ENCODE results near the gene NT5C1A.

Gene NT5C1A

DNA sequence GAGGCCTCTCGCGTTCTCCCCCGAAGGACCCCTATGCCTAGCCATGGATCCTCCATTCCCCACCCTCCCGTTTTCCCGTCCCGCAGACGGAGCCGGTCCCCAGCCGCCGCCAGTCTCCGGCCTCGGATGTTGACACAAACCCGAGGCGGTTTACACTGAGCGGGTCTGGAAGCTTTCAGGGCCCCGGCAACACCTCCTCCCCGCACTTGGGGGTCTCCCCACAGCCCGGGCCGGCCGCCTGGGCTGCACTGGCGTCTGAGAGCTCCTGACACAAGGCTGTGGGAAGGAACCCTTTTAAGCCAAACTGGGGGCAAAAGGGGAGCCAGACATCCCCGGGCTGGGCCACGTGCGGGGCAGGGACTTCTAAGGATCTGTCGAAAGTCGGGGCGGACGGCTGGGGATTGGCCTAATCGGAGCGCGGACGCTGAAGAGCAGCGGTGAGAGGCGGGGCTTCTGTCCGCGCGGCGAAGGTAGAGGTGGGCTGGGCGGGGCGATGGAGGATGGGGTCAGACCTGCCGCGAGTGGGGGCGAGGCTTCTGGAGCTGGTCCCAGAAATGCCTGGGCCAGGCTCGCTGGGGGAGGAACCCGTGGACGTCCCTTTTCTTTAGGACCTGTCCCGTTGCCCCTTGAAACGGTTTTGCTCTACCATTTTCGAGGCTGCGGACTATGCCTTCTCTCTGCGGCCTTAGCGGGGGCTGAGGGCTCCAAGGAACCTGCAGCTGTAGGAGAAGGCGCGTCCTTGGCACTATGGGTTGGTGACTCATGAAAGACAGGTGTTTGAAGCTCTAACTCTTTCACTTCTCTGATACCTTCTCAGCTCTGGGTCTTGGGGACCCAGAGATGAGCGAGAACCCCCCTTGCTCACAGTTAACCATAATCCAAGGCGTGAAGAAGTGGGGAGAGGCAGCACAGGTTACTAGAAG is 20.5 kb upstream of the NT5C1A start:
- WGBS, 2 donors (ENCODE audit: extremely low coverage in 2 of 2, insufficient read length in 2 of 2, insufficient replicate concordance in 1 of 2) = no CpG with 5 or more reads among the region's 56 CpGs
- H3K4me3 ChIP-seq (ENCODE audit: low read length in 2 of 2) = peak overlapping the region; percentile 53 to 54

GRCh38 chr1:39691383-39692151 is 19.7 kb upstream of the NT5C1A start, which contains the start of gene HPCAL4:
TSS of gene HPCAL4 (minus strand) at chr1:39691433. CDS start at chr1:39684603, 6,830 bp downstream.
- peak within 1 kb of the TSS; percentile 9 for H3K9ac ChIP-seq (ENCODE audit: low read depth, low read length, poor library complexity)
- no peak within 1 kb of the TSS for H3K4ac ChIP-seq (ENCODE audit: low read length)
- H3K36me3 ChIP-seq (replicated peaks in 1 of 2; ENCODE audit: control insufficient read depth in 2 of 2, insufficient read depth in 2 of 2, low read length in 2 of 2) = no peaks in the 10 kb centered on the region
- H3K23ac ChIP-seq (ENCODE audit: low read depth, low read length, poor library complexity) = peak within 1 kb of the TSS; percentile 78
- H2BK12ac ChIP-seq (ENCODE audit: low read length) = no peak within 1 kb of the TSS
- peak within 1 kb of the TSS; percentile 65 for H2BK15ac ChIP-seq (ENCODE audit: low read length)
- no peak within 1 kb of the TSS for H2BK120ac ChIP-seq (ENCODE audit: low read depth, low read length)
- H3K18ac ChIP-seq (ENCODE audit: low read length) = peak within 1 kb of the TSS; percentile 74
- H3K79me1 ChIP-seq (ENCODE audit: low read depth, low read length) = no peaks in the 10 kb centered on the region
- peak within 1 kb of the TSS; percentile 53 to 61 for H3K4me3 ChIP-seq (ENCODE audit: low read length in 2 of 2)
- H4K91ac ChIP-seq (ENCODE audit: low read depth, low read length, poor library complexity) = no peak within 1 kb of the TSS
- WGBS, 2 donors (ENCODE audit: extremely low coverage in 2 of 2, insufficient read length in 2 of 2, insufficient replicate concordance in 1 of 2) = no CpG with 5 or more reads among the region's 47 CpGs
- H3K9me3 ChIP-seq (replicated peaks in 1 of 2; ENCODE audit: control insufficient read depth in 2 of 2, insufficient read depth in 1 of 2, low read depth in 1 of 2, low read length in 2 of 2) = peaks cover 0 to 3% of the 10 kb centered on the region in 2 donors
- H3K14ac ChIP-seq (ENCODE audit: low read length) = peak within 1 kb of the TSS; percentile 85
- H4K8ac ChIP-seq (ENCODE audit: low read depth, low read length) = no peak within 1 kb of the TSS
- peak within 1 kb of the TSS; percentile 96 for H2AFZ ChIP-seq (ENCODE audit: low read length)
- peaks cover 17 to 24% of the 10 kb centered on the region in 2 donors for H3K4me1 ChIP-seq (ENCODE audit: control insufficient read depth in 2 of 2, insufficient read depth in 1 of 2, low read depth in 1 of 2, low read length in 2 of 2)
- no peak within 1 kb of the TSS for H3K27ac ChIP-seq (replicated peaks; ENCODE audit: low read length)
- peak within 1 kb of the TSS; percentile 76 for H3K4me2 ChIP-seq (ENCODE audit: insufficient read depth, low read length, poor library complexity, severe bottlenecking)
- no peak within 1 kb of the TSS for H2BK5ac ChIP-seq (ENCODE audit: low read length)
- peak; percentile 93 for DNase-seq (ENCODE audit: low spot score)
- peak within 1 kb of the TSS; percentile 57 for H2AK5ac ChIP-seq (ENCODE audit: low read depth, low read length)
- H3K27me3 ChIP-seq (ENCODE audit: control insufficient read depth in 3 of 3, insufficient read depth in 3 of 3, low read depth in 1 of 3, low read length in 3 of 3) = peaks cover 9 to 81% (median 76%) of the 10 kb centered on the region in 3 experiments

More for the DNA sequence above, 20.5 kb upstream of the NT5C1A start:
- Histone ChIP-seq H4K91ac (ENCODE audit: low read depth, low read length, poor library complexity) (no peak overlapping the region), H3K23ac (ENCODE audit: low read depth, low read length, poor library complexity) (peak overlapping the region; percentile 78), H2BK5ac (ENCODE audit: low read length) (no peak overlapping the region), H3K14ac (ENCODE audit: low read length) (no peak overlapping the region), H2BK12ac (ENCODE audit: low read length) (no peak overlapping the region), H2BK120ac (ENCODE audit: low read depth, low read length) (no peak overlapping the region), H3K9ac (ENCODE audit: low read depth, low read length, poor library complexity) (peak overlapping the region; percentile 9), H3K27me3 (ENCODE audit: control insufficient read depth in 3 of 3, insufficient read depth in 3 of 3, low read depth in 1 of 3, low read length in 3 of 3) (peaks cover 9 to 80% (median 73%) of the 10 kb centered on the region in 3 experiments), H4K8ac (ENCODE audit: low read depth, low read length) (no peak overlapping the region), H2AFZ (ENCODE audit: low read length) (peak overlapping the region; percentile 96), H3K4me2 (ENCODE audit: insufficient read depth, low read length, poor library complexity, severe bottlenecking) (peak overlapping the region; percentile 66), H3K27ac (replicated peaks; ENCODE audit: low read length) (no peak overlapping the region), H3K9me3 (replicated peaks in 1 of 2; ENCODE audit: control insufficient read depth in 2 of 2, insufficient read depth in 1 of 2, low read depth in 1 of 2, low read length in 2 of 2) (peaks cover 0 to 3% of the 10 kb centered on the region in 2 donors), H3K4ac (ENCODE audit: low read length) (no peak overlapping the region), H2AK5ac (ENCODE audit: low read depth, low read length) (peak overlapping the region; percentile 23), H3K79me1 (ENCODE audit: low read depth, low read length) (no peaks in the 10 kb centered on the region), H2BK15ac (ENCODE audit: low read length) (no peak overlapping the region), H3K4me1 (ENCODE audit: control insufficient read depth in 2 of 2, insufficient read depth in 1 of 2, low read depth in 1 of 2, low read length in 2 of 2) (peaks cover 17 to 24% of the 10 kb centered on the region in 2 donors), H3K36me3 (replicated peaks in 1 of 2; ENCODE audit: control insufficient read depth in 2 of 2, insufficient read depth in 2 of 2, low read length in 2 of 2) (no peaks in the 10 kb centered on the region), H3K18ac (ENCODE audit: low read length) (peak overlapping the region; percentile 74)
- no peak for DNase-seq (ENCODE audit: low spot score)

- H2BK120ac ChIP-seq (ENCODE audit: low read depth, low read length) = no peak overlapping the region
- peak overlapping the region; percentile 76 for H3K4me2 ChIP-seq (ENCODE audit: insufficient read depth, low read length, poor library complexity, severe bottlenecking)
- H3K4ac ChIP-seq (ENCODE audit: low read length) = no peak overlapping the region
- peak overlapping the region in 1 of 2 donors; percentile 53 for H3K4me3 ChIP-seq (ENCODE audit: low read length in 2 of 2)
- no peak overlapping the region for H3K27ac ChIP-seq (replicated peaks; ENCODE audit: low read length)
- no peaks in the 10 kb centered on the region for H3K79me1 ChIP-seq (ENCODE audit: low read depth, low read length)
- peaks cover 9 to 85% (median 77%) of the 10 kb centered on the region in 3 experiments for H3K27me3 ChIP-seq (ENCODE audit: control insufficient read depth in 3 of 3, insufficient read depth in 3 of 3, low read depth in 1 of 3, low read length in 3 of 3)
- peak overlapping the region; percentile 96 for H2AFZ ChIP-seq (ENCODE audit: low read length)
- no peak overlapping the region for H2BK12ac ChIP-seq (ENCODE audit: low read length)
- H3K9ac ChIP-seq (ENCODE audit: low read depth, low read length, poor library complexity) = no peak overlapping the region
- no peak overlapping the region for H4K8ac ChIP-seq (ENCODE audit: low read depth, low read length)
- H2BK5ac ChIP-seq (ENCODE audit: low read length) = no peak overlapping the region
- H4K91ac ChIP-seq (ENCODE audit: low read depth, low read length, poor library complexity) = no peak overlapping the region
- peak overlapping the region; percentile 85 for H3K14ac ChIP-seq (ENCODE audit: low read length)
- H3K4me1 ChIP-seq (ENCODE audit: control insufficient read depth in 2 of 2, insufficient read depth in 1 of 2, low read depth in 1 of 2, low read length in 2 of 2) = peaks cover 17 to 24% of the 10 kb centered on the region in 2 donors
- no peaks in the 10 kb centered on the region for H3K36me3 ChIP-seq (replicated peaks in 1 of 2; ENCODE audit: control insufficient read depth in 2 of 2, insufficient read depth in 2 of 2, low read length in 2 of 2)
- peak overlapping the region; percentile 48 for H3K23ac ChIP-seq (ENCODE audit: low read depth, low read length, poor library complexity)
- H3K9me3 ChIP-seq (replicated peaks in 1 of 2; ENCODE audit: control insufficient read depth in 2 of 2, insufficient read depth in 1 of 2, low read depth in 1 of 2, low read length in 2 of 2) = peaks cover 0 to 3% of the 10 kb centered on the region in 2 donors
- no CpG with 5 or more reads among the region's 28 CpGs for WGBS, 2 donors (ENCODE audit: extremely low coverage in 2 of 2, insufficient read length in 2 of 2, insufficient replicate concordance in 1 of 2)
- H2BK15ac ChIP-seq (ENCODE audit: low read length) = peak overlapping the region; percentile 65
- peak overlapping the region; percentile 74 for H3K18ac ChIP-seq (ENCODE audit: low read length)
- no peak for DNase-seq (ENCODE audit: low spot score)
- H2AK5ac ChIP-seq (ENCODE audit: low read depth, low read length) = peak overlapping the region; percentile 57
Observed at GRCh38 chr1:39690794-39691382, 19.0 kb upstream of the NT5C1A start.
